HG03139 (cell line): Measurements from ENCODE around the gene SYT17.

Experiments used
- ATAC-seq: cut with Tn5 transposase; IDR thresholded peaks from one replicate; pipeline ENCODE4 v1.9.1; 2021; ENCODE audit not compliant: unreplicated experiment

Gene SYT17

DNA sequence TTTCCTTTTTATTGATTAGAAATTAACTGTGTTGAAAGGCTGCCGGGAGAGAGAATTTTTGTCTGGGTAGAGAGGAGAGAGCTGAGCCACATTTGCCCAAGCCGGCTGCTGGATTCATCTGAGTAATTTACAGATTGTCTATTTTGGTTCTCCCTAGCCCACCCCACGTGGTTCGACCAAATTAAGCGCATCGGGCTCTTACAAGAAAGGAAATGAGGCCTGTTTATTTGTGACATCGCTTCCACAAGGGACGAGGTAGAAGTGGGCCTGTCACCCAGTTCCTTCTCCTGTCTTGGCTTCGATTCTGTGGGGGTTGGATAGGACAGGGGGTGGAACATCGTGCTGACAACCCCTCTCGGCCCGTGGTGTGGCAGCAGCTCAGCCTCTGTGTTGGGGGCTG, 42.9 kb downstream of the SYT17 start:
- peak; percentile 42 for ATAC-seq

DNA sequence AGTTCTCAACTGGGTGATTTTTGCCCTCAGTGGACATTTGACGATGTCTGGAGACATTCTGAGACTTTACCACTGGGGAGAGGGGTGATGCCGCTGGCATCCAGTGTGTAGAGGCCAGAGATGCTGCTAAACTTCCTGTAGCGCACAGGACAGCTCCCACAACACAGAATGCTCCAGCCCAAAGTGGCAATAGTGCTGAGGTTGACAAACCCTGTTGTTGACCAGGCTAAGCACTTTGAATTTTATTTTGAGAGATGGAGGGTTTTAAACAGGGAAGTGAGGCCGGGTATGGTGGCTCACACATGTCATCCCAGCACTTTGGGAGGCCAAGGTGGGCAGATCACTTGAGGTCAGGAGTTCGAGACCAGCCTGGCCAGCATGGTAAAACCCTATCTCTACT, 44.0 kb downstream of the SYT17 start:
- ATAC-seq = no peak

DNA sequence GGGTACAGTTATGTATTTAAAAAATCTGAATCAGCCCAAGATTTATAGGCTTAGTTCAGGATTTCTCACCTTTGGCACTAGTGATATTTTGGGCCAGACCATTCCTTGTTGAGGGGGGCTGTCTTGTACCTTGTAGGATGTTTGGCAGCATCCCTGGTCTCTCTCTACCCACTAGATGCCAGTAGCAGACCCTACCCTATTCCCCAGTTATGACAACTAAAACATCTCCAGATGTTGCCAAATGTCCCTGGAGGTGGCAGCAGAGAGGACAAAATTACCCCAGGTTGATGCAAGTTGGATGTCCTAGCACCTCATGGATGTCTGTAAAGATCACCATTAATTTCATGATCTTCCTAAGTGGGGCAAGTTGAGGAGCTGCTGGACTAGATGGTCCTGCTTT, 45.8 kb downstream of the SYT17 start:
- no peak for ATAC-seq

DNA sequence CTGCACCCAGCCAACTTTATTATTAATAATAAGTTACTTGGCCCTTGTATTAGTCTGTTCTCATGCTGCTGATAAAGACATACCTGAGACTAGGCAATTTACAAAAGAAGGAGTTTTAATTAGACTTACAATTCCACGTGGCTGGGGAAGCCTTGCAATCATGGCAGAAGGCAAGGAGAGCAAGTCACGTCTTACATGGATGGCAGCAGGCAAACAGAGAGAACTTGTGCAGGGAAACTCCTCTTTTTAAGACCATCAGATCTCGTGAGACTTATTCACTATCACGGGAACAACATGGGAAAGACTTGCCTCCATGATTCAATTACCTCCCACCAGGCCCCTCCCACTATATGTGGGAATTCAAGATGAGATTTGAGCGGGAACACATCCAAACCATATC, 47.7 kb downstream of the SYT17 start:
- no peak for ATAC-seq

DNA sequence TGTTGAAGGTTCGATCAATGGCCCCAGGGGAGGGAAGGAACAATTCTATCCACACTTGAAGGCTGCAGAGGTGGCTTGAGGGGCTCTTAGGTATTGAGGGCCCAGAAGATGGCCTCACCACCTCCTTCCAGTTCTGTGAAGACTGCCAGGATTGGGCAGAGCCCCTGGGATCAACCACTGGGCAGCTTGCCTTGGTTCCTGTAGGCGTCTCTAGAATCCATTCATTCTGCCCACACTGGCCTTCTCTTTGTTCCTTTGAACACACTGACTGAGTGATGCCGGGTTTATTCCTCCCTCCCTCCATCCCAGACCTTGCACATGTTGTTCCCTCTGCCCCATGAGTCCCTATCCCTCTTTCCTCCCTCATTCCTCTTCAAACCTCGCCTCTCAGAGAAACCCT, 50.5 kb downstream of the SYT17 start:
- no peak for ATAC-seq

DNA sequence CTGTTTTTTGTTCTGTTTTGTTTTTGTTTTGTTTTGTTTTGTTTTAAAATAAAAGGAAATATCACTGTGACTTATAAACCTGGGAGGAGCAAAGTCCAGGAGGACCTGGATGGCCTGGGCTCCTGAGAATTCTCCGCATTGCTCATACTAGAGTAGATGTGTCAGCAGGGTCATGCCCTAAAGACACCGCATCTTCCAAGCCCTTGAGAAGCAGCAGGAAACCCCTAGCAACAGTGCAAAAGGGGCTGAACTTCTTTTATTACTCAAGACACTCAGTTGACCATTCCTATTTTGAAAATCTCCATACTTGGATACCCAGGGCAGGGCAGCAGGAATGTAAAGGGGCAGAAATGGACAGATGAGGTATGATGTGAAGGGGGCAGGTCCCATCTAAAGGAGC, 51.8 kb downstream of the SYT17 start:
- ATAC-seq = no peak

DNA sequence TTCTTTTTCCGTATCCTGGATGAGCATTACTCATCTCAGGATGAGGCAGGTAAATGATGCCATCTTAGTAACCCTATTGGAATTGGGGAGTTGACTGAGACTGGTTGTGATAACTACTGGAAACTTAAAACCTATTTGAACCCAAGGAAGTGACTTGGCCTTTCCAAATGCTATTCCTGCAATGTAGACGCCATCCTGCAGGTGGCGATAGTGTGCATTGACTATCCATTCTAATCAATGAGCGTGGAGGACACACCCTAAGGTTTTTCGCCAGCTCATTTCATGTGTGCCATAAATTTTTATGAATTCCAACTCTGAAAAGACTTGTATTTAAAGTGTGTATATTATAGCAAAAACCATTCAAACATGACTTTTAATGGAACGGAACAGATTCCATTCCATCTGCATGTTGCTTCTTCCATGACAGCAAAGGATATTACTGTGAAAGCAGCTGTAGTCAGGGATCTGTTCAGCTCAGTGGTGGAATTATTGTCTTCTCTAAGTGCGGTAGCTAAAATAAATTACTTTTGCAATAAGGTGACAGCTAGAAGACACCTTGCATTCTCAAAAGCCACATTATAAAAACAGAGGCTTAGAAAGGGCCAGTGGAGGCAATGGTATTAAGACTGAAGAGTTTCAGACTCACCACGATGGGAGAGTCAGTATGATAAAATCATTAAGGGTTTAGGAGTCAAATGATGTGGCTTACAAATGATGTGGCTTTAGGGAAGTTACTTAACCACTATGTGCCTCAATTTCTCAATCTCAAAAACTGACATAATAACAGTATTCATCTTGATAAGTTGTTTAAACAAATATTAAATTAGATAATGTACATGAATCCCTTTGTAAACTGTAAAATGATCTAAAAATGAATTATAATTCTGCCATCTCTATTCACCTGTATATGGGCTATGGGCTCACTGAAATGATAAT, 55.5 kb downstream of the SYT17 start:
- no peak for ATAC-seq

DNA sequence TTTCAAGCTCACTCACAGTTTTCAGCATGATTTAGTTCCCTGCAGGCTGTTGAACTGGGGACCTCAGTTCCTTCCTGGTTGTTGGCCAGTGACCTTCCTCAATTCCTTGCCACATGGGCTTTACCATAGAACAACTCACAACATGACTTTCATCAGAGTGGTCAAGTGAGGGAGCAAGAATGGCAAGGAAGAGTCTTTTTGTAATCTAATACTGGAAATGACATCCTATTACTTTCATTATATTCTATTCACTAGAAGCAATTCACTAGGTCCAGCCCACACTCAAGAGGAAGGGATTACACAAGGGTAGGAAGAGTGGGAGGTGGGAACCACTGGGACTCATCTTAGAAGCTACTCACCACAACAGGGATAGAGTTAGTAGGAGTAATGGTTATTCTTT, 57.6 kb downstream of the SYT17 start:
- no peak for ATAC-seq

DNA sequence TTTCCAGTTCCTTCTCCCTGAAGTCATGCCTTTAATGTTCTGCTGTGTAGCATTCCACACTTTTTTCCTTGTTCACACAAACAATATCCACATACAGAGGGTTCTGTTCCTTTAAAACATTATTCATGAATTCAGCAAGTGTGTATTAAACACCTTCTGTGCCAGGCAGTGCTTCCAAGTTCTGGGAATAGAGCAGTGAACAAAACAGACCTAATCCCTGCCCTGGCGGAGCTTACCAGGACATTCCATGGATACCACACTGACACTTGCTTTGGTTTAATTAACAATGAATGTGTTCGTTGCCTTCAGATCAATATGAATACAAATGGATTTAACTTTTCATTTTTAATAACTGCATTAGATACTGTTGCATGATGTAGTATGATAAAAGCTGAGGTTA, 59.6 kb downstream of the SYT17 start:
- no peak for ATAC-seq

DNA sequence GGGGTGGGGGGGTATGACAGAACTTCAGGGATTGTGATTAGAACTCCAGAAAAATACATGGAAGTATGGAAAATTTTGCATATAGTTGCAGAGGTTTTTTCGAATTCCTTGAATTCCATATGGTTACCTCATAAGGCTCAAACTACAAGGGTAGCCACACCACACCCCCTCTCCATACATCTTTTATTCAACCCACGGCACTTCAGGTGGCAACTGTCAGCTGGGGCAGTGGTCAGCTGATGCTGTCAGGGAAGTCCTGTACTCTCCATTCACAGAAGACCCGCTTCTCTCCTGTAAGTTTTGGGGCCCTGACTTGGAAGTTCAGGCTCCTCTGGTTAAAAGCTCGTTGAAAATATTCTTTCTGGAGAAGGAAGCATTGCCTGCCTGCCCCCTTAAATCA, 60.0 kb downstream of the SYT17 start:
- no peak for ATAC-seq

DNA sequence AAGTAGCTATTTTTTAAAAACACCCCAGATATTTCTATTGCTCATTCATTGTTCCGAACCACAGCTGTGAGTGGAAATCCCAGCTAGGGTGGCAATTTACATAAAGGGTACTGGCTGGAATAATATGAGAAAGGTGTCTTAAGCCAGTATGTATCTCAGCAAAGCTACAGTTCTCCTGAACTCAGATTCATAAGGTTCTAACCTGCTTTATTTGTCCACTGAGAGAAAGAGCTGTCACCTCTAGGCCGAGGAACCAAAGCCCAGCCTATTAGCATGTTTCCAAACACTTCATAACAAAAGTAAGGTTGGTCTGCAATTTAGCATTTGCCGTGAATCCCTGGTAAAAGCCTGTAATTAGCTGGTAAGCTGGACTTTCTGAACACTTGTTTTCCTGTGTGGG, 60.5 kb downstream of the SYT17 start:
- no peak for ATAC-seq

DNA sequence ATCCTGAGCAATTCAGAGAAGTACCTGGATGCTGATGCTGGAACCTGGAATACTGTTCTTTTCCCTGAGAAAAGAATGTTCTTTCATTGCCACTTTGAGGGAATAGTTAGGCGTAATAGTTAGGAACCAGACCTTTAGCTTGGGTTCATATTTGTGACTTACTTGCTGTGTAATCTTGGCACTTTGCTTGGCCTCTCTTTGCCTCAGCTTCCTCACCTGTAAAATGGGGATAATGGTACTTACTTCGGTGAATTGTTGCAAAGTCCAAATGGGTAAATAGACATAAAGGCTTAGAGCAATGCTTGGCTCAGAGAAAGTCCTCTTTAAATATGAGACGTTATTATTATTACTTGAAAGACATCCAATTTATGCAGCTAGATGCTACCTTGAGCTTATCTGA, 62.5 kb downstream of the SYT17 start:
- no peak for ATAC-seq

DNA sequence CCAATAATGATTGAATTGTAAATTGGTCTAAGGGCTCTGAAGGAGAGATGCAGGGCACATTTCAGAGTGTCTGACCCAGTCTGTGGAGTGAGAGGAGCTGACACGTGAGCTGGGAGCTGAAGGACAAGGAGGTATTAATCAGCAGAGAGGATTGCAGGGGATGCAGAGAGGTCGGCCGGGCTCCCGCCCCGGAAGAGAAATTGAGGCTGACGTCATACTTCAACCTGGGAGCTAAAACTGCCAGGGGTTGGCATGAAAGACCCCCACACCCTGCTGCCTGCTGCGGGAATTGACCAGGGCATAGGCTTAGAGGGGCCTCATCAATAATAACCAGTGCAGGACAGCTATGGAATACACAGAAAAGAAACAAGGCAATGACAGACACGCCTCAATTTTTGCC, 63.8 kb downstream of the SYT17 start:
- no peak for ATAC-seq

DNA sequence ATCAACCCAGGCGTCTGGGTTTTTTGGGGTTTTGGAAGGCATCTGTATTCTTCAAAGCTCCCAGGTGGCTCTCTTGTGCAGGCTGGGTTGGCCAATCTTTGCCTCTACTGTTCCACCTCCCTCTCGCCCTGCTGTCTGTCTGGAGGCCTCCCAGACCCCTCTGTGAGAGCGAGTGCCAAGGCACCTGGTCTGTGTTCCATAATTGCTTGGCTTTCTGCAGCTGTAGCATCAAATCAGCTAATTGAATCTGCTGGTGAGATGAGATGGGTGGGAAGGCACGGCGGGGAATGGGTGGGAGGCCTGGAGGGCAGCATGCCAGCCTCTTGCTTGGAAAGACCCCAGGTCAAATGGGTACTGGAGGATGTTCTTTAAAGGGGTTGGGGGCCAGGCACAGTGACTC, 64.9 kb downstream of the SYT17 start:
- ATAC-seq = no peak

DNA sequence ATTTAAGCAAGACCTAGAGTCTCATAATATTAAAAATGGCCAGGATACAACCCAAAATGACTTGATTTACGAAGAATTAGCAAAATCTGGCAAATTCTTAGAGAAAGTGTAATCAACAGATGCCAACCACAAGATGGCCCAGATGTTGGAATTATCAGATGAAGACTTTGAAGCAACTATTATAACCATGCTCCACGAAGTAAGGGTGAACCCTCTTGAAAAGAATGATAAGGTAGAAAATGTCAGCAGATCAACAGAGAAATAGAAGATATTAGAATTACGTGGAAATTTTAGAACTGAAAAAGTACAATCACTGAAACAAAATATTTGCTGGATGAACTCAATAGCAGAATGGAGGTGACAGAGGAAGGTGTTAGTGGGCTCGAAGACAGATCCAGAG, 67.4 kb downstream of the SYT17 start:
- no peak for ATAC-seq

DNA sequence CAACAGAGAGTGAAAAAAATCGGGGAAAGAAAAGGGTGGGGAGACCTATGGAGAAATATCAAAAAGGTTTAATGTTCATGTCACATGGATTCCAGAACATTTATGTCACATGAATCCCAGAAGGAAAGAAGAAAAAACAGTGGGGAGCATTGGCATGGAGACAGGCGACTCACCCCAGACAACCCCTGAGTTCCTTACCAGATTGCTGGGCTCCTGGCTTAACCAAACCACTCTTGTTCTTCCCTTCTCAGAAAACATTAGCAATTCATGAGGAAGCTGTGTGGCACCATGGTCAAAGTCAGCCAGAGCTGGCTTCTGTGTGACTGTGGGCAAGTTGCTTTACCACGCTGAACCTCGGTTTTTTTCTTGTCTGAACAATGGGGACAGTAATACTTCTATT, 67.8 kb downstream of the SYT17 start:
- no peak for ATAC-seq

DNA sequence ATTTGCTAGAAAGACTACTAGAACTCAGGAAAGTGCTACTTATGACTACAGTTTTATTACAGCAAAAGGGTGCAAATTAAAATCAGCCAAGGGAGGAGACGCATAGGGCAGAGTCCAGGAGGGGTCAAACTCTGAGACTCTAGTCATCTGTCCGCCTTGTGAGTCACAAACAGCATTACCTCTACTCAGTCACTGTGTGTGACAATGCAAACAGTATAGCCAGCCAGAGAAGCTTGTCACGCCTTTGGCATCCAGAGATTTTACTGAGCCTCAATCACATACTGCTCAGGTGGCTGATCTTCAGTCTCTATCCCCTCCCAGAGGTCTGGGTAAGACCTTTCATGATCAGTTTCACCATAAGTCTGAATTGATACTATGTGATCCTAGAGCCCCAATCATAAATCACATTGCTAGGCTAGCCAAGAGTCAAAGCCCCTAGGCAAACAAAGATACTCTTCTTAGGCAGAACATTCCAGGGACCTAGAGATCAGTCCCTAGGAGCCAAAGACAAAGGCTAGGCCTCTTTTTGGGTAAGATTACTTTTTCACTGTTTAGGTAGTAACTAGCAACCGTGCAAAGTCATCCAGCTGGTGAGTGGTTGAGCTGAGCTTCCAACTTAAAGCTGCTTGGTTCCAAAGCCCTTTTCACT, 68.6 kb downstream of the SYT17 start:
- ATAC-seq = no peak

DNA sequence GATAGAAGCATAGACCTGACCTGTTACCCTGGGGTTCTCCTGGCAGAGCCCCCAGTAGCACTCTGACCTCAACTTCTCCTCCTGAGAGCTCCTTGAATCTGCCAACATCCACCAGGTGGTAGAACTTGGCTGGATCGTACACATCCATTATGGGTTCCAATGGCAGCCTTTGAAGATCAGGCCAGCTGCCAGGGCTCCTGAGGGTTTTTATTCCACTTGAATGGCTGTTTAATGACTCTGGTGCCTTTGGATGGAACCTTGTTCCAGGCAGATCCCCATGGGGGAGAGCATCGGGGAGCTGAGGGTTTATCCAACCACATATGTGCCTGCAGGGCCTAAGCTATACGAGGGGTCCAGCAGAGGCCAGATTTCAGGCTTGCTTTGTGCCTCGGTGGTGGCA, 70.4 kb downstream of the SYT17 start:
- no peak for ATAC-seq

DNA sequence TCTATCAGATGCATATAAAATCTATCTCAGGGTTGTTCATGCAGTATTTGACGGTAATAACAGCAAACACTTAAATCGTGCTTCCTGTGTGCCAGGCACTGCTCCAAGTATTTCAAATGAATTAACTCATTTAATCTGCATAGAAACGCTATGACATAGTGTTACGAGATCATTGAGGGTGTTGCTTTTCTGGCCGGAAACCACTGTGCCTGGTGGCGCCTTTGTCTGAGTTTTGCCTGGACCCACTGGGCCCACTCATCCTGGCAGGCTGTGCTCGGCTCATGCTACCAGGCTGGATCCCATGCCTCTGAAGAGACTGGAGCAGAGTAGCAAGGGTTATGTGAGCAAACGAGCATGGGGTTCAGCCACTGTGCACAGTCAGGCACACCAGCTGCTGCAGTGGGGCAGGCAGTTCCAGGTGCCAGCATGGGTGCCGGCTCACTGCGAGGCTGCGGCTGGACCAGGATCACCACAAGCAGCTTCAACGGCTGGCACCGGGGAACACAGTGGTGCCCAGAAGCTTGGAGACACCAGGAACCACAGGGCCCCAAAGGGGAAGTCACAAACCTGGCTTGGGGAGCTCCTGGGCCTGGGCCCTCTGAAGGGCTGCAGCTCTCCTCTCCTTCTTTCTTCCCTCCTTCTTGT, 71.6 kb downstream of the SYT17 start:
- ATAC-seq = no peak

DNA sequence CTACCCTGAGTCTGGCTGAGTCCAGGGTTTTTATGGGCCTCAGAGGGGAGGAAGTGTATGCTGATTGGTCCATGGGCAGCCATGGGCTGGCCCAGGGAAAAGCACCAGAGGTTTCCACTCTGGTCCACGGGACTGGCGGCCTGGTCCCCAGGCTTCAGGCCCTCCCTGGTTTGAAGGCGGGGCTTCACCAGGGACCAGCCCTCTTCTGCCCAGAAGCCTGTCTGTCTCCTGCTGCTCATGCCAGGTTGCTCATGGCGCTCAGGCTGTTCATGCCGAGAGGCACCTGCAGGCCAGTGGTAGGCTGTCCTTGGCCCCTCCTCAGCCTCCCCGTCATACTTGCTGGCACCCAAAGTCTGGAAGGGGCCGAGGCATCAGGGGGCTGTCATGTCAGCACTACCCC, 72.5 kb downstream of the SYT17 start:
- no peak for ATAC-seq

DNA sequence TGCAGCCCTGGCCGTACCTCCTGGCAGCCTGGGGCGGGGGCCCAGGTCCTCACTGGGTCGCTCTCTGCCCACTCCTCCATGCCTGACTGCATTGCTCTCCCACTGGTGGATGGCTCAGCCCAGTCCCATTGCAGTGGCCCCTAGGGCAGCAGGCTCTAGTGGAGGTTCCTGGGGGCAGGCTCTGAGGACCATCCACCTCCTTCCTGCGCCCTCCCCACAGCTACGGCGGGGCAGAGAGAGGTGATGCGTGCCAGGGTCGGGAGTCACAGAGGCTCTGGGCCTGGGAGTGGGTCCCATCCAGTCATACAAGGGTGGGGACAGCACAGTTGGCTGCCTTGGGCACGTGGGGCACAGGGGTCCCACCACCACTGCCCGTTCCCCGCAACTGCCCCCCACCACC, 73.5 kb downstream of the SYT17 start:
- no peak for ATAC-seq

DNA sequence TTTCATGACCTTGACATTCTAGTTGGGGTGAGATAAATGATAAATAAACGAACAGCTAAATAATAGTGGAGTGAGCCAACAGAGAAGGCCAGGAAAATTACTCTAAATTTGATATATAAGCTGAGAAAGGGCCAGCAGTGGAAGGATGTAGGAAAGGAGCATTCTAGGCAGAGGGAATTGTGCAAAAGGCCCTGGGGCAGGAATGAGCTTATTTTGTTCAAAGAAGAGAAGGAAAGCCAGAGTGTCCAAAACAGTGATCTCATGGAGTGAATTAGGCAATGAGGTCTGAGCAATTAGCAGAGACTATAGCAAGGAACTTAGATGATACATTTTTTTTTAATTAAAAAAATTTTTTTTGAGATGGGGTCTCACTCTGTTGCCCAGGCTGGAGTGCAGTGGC, 74.1 kb downstream of the SYT17 start:
- ATAC-seq = no peak
